GM12801 (cell line): ENCODE data around the gene BIN1.

ENCODE experiments used
- CTCF ChIP-seq: IDR thresholded peaks from one replicate; pipeline ENCODE4 v1.5.1; 2011; ENCODE audit warnings: control low read depth; ENCODE audit not compliant: insufficient read length; ENCODE audit errors: extremely low read depth

BIN1 gene

GRCh38 chr2:127023504-127023903 lies 83.5 kb downstream of the BIN1 start:
- no peak for TF ChIP-seq CTCF

- TF ChIP-seq CTCF = no peak
Observed at GRCh38 chr2:127022817-127023216, 84.1 kb downstream of the BIN1 start.

- TF ChIP-seq CTCF = no peak
Observed at GRCh38 chr2:127020536-127020935, 86.4 kb downstream of the BIN1 start.

GRCh38 chr2:127017548-127017947 lies 89.4 kb downstream of the BIN1 start:
- no peak for TF ChIP-seq CTCF

- no peak for TF ChIP-seq CTCF
Observed at GRCh38 chr2:127016329-127016728, 90.6 kb downstream of the BIN1 start.

- no peak for TF ChIP-seq CTCF
Observed at GRCh38 chr2:127015106-127015910, 91.6 kb downstream of the BIN1 start.

GRCh38 chr2:127014630-127015029 lies 92.3 kb downstream of the BIN1 start:
- TF ChIP-seq CTCF = no peak
